GM18868 (cell line): ENCODE data around the gene SLC22A31.
"Not testable (repeated sequence)": the region's sequence is repeated elsewhere in the genome, so short reads cannot be mapped to it uniquely, and the experiment has no call there.

Experiments used
- ATAC-seq: cut with Tn5 transposase; IDR thresholded peaks from one replicate; pipeline ENCODE4 v1.9.1; 2021; ENCODE audit warnings: mild to moderate bottlenecking, moderate library complexity; ENCODE audit not compliant: unreplicated experiment

Gene SLC22A31

GRCh38 chr16:89200124-89200849 is at the start of gene SLC22A31:
Gene SLC22A31 (minus strand): TSS chr16:89200537. CDS start chr16:89200501, 36 bp downstream.
- no peak for ATAC-seq

GRCh38 chr16:89248196-89248982 is 48.1 kb upstream of the SLC22A31 start:
- no peak for ATAC-seq

- ATAC-seq: not testable (repeated sequence)
These were observed 47.4 kb upstream of the SLC22A31 start for GRCh38 chr16:89247734-89248075.

- no peak for ATAC-seq
These were observed 46.8 kb upstream of the SLC22A31 start for GRCh38 chr16:89246903-89247733.

- no peak for ATAC-seq
These were observed 46.1 kb upstream of the SLC22A31 start for GRCh38 chr16:89246383-89246902.

GRCh38 chr16:89244754-89245153 is 44.4 kb upstream of the SLC22A31 start:
- no peak for ATAC-seq

GRCh38 chr16:89244264-89244663 is 43.9 kb upstream of the SLC22A31 start:
- not testable (repeated sequence) for ATAC-seq

GRCh38 chr16:89243664-89244063 is 43.3 kb upstream of the SLC22A31 start:
- no peak for ATAC-seq

- ATAC-seq: no peak
These were observed 42.5 kb upstream of the SLC22A31 start for GRCh38 chr16:89242795-89243200.

GRCh38 chr16:89241187-89242007 is 41.1 kb upstream of the SLC22A31 start:
- peak; percentile 64 for ATAC-seq

- ATAC-seq: no peak
These were observed 37.4 kb upstream of the SLC22A31 start for GRCh38 chr16:89237733-89238132.

GRCh38 chr16:89233678-89234490 is 33.5 kb upstream of the SLC22A31 start:
- no peak for ATAC-seq

GRCh38 chr16:89232107-89232506 is 31.8 kb upstream of the SLC22A31 start:
- ATAC-seq: no peak

- no peak for ATAC-seq
These were observed 29.9 kb upstream of the SLC22A31 start for GRCh38 chr16:89230255-89230654.

- ATAC-seq: no peak
These were observed 24.3 kb upstream of the SLC22A31 start for GRCh38 chr16:89224665-89225064.

GRCh38 chr16:89222931-89223330 is 22.6 kb upstream of the SLC22A31 start:
- no peak for ATAC-seq

- no peak for ATAC-seq
These were observed 21.3 kb upstream of the SLC22A31 start for GRCh38 chr16:89221604-89222003.

- ATAC-seq: no peak
These were observed 19.0 kb upstream of the SLC22A31 start for GRCh38 chr16:89219365-89219764.

GRCh38 chr16:89217388-89218191 is 17.3 kb upstream of the SLC22A31 start, which contains the start of gene ZNF778:
Gene ZNF778 (plus strand): TSS chr16:89217703. CDS start chr16:89221128, 3,425 bp downstream.
- ATAC-seq: peak; percentile 87
